ENCODE measurements around the gene NTM. TPM values are rescaled to one million over a fixed set of nuclear protein-coding genes. Genes with fewer than 3 reads are reported as not detected.

Gene NTM
- total RNA-seq, 1 experiment from 2014 or later = 16.4 TPM

DNA sequence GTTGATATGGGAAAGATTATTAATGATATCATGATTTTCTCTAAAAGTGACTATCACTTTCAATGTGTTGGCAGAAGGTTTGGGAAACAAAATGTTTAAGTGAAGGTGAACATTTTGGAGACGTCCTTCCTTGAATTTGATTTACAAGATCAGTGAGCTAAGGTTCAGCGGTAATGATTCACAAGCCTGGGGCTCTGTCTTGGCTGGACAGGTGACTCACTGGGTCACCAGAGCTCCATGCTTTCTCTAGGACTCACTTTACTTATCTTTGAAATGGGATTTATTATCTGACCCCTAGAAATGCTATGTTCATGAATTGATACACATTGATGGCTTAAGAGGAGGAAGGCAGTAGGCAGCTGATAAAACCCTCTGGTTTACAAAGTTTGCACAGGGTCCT is 437.5 kb downstream of the NTM start:
- Mint-ChIP-seq H3K36me3 (no peaks in the 10 kb centered on the region), H3K27me3 (ENCODE audit: low read depth) (peaks cover 6% of the 10 kb centered on the region; the same call in 1 of the 2 replicates), H3K9me3 (no peaks in the 10 kb centered on the region), H3K27ac (no peak overlapping the region), H3K4me1 (peaks cover 13% of the 10 kb centered on the region), H3K4me3 (no peak overlapping the region)
- ATAC-seq = no peak
- ChIA-PET POLR2A (no interaction called here), CTCF (interaction anchor here (0.9 to 2.5 kb wide), 3 partner anchors 37 to 113 kb away, joined by 3 to 7 read pairs (median 3); no protein-coding TSS in a partner anchor)
- no peak for DNase-seq (ENCODE audit: low spot score)
- TF ChIP-seq, protein P1, sequence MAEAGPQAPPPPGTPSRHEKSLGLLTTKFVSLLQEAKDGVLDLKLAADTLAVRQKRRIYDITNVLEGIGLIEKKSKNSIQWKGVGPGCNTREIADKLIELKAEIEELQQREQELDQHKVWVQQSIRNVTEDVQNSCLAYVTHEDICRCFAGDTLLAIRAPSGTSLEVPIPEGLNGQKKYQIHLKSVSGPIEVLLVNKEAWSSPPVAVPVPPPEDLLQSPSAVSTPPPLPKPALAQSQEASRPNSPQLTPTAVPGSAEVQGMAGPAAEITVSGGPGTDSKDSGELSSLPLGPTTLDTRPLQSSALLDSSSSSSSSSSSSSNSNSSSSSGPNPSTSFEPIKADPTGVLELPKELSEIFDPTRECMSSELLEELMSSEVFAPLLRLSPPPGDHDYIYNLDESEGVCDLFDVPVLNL (CRISPR knock-in tag; IDR thresholded peaks at IDR 0.05; ENCODE audit: borderline replicate concordance, low read depth) = no peak
- TF ChIP-seq ELF4 (CRISPR knock-in tag; IDR thresholded peaks at IDR 0.05; ENCODE audit: low read depth) = no peak
- TF ChIP-seq, protein P2, sequence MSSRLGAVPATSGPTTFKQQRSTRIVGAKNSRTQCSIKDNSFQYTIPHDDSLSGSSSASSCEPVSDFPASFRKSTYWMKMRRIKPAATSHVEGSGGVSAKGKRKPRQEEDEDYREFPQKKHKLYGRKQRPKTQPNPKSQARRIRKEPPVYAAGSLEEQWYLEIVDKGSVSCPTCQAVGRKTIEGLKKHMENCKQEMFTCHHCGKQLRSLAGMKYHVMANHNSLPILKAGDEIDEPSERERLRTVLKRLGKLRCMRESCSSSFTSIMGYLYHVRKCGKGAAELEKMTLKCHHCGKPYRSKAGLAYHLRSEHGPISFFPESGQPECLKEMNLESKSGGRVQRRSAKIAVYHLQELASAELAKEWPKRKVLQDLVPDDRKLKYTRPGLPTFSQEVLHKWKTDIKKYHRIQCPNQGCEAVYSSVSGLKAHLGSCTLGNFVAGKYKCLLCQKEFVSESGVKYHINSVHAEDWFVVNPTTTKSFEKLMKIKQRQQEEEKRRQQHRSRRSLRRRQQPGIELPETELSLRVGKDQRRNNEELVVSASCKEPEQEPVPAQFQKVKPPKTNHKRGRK (CRISPR knock-in tag; IDR thresholded peaks at IDR 0.05; ENCODE audit: borderline replicate concordance) = no peak
- no peak for TF ChIP-seq ZBTB21 (CRISPR knock-in tag; IDR thresholded peaks at IDR 0.05; ENCODE audit: borderline replicate concordance)
- TF ChIP-seq, protein P3, sequence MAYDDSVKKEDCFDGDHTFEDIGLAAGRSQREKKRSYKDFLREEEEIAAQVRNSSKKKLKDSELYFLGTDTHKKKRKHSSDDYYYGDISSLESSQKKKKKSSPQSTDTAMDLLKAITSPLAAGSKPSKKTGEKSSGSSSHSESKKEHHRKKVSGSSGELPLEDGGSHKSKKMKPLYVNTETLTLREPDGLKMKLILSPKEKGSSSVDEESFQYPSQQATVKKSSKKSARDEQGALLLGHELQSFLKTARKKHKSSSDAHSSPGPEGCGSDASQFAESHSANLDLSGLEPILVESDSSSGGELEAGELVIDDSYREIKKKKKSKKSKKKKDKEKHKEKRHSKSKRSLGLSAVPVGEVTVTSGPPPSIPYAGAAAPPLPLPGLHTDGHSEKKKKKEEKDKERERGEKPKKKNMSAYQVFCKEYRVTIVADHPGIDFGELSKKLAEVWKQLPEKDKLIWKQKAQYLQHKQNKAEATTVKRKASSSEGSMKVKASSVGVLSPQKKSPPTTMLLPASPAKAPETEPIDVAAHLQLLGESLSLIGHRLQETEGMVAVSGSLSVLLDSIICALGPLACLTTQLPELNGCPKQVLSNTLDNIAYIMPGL (CRISPR knock-in tag; IDR thresholded peaks at IDR 0.05) = no peak
- TF ChIP-seq, protein P4, sequence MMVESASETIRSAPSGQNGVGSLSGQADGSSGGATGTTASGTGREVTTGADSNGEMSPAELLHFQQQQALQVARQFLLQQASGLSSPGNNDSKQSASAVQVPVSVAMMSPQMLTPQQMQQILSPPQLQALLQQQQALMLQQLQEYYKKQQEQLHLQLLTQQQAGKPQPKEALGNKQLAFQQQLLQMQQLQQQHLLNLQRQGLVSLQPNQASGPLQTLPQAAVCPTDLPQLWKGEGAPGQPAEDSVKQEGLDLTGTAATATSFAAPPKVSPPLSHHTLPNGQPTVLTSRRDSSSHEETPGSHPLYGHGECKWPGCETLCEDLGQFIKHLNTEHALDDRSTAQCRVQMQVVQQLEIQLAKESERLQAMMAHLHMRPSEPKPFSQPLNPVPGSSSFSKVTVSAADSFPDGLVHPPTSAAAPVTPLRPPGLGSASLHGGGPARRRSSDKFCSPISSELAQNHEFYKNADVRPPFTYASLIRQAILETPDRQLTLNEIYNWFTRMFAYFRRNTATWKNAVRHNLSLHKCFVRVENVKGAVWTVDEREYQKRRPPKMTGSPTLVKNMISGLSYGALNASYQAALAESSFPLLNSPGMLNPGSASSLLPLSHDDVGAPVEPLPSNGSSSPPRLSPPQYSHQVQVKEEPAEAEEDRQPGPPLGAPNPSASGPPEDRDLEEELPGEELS (CRISPR knock-in tag; IDR thresholded peaks at IDR 0.05) = no peak
- no peak for TF ChIP-seq IRF2 (CRISPR knock-in tag; IDR thresholded peaks at IDR 0.05; ENCODE audit: borderline replicate concordance, low read depth)
- no peak for TF ChIP-seq NR3C1 (CRISPR knock-in tag; conservative IDR thresholded peaks at IDR 0.05; ENCODE audit: low read depth)
- TF ChIP-seq, protein P5, sequence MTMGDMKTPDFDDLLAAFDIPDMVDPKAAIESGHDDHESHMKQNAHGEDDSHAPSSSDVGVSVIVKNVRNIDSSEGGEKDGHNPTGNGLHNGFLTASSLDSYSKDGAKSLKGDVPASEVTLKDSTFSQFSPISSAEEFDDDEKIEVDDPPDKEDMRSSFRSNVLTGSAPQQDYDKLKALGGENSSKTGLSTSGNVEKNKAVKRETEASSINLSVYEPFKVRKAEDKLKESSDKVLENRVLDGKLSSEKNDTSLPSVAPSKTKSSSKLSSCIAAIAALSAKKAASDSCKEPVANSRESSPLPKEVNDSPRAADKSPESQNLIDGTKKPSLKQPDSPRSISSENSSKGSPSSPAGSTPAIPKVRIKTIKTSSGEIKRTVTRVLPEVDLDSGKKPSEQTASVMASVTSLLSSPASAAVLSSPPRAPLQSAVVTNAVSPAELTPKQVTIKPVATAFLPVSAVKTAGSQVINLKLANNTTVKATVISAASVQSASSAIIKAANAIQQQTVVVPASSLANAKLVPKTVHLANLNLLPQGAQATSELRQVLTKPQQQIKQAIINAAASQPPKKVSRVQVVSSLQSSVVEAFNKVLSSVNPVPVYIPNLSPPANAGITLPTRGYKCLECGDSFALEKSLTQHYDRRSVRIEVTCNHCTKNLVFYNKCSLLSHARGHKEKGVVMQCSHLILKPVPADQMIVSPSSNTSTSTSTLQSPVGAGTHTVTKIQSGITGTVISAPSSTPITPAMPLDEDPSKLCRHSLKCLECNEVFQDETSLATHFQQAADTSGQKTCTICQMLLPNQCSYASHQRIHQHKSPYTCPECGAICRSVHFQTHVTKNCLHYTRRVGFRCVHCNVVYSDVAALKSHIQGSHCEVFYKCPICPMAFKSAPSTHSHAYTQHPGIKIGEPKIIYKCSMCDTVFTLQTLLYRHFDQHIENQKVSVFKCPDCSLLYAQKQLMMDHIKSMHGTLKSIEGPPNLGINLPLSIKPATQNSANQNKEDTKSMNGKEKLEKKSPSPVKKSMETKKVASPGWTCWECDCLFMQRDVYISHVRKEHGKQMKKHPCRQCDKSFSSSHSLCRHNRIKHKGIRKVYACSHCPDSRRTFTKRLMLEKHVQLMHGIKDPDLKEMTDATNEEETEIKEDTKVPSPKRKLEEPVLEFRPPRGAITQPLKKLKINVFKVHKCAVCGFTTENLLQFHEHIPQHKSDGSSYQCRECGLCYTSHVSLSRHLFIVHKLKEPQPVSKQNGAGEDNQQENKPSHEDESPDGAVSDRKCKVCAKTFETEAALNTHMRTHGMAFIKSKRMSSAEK (CRISPR knock-in tag; IDR thresholded peaks at IDR 0.05; ENCODE audit: borderline replicate concordance) = no peak
- TF ChIP-seq OVOL2 (CRISPR knock-in tag; IDR thresholded peaks at IDR 0.05; ENCODE audit: borderline replicate concordance) = no peak
- TF ChIP-seq, protein P6, sequence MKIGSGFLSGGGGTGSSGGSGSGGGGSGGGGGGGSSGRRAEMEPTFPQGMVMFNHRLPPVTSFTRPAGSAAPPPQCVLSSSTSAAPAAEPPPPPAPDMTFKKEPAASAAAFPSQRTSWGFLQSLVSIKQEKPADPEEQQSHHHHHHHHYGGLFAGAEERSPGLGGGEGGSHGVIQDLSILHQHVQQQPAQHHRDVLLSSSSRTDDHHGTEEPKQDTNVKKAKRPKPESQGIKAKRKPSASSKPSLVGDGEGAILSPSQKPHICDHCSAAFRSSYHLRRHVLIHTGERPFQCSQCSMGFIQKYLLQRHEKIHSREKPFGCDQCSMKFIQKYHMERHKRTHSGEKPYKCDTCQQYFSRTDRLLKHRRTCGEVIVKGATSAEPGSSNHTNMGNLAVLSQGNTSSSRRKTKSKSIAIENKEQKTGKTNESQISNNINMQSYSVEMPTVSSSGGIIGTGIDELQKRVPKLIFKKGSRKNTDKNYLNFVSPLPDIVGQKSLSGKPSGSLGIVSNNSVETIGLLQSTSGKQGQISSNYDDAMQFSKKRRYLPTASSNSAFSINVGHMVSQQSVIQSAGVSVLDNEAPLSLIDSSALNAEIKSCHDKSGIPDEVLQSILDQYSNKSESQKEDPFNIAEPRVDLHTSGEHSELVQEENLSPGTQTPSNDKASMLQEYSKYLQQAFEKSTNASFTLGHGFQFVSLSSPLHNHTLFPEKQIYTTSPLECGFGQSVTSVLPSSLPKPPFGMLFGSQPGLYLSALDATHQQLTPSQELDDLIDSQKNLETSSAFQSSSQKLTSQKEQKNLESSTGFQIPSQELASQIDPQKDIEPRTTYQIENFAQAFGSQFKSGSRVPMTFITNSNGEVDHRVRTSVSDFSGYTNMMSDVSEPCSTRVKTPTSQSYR (CRISPR knock-in tag; IDR thresholded peaks at IDR 0.05) = no peak
- no peak for TF ChIP-seq MYBL2 (CRISPR knock-in tag; IDR thresholded peaks at IDR 0.05)
- TF ChIP-seq, protein P7, sequence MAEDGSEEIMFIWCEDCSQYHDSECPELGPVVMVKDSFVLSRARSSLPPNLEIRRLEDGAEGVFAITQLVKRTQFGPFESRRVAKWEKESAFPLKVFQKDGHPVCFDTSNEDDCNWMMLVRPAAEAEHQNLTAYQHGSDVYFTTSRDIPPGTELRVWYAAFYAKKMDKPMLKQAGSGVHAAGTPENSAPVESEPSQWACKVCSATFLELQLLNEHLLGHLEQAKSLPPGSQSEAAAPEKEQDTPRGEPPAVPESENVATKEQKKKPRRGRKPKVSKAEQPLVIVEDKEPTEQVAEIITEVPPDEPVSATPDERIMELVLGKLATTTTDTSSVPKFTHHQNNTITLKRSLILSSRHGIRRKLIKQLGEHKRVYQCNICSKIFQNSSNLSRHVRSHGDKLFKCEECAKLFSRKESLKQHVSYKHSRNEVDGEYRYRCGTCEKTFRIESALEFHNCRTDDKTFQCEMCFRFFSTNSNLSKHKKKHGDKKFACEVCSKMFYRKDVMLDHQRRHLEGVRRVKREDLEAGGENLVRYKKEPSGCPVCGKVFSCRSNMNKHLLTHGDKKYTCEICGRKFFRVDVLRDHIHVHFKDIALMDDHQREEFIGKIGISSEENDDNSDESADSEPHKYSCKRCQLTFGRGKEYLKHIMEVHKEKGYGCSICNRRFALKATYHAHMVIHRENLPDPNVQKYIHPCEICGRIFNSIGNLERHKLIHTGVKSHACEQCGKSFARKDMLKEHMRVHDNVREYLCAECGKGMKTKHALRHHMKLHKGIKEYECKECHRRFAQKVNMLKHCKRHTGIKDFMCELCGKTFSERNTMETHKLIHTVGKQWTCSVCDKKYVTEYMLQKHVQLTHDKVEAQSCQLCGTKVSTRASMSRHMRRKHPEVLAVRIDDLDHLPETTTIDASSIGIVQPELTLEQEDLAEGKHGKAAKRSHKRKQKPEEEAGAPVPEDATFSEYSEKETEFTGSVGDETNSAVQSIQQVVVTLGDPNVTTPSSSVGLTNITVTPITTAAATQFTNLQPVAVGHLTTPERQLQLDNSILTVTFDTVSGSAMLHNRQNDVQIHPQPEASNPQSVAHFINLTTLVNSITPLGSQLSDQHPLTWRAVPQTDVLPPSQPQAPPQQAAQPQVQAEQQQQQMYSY (CRISPR knock-in tag; IDR thresholded peaks at IDR 0.05) = no peak
- no peak for TF ChIP-seq EMX1 (CRISPR knock-in tag; IDR thresholded peaks at IDR 0.05)
- TF ChIP-seq, protein P8, sequence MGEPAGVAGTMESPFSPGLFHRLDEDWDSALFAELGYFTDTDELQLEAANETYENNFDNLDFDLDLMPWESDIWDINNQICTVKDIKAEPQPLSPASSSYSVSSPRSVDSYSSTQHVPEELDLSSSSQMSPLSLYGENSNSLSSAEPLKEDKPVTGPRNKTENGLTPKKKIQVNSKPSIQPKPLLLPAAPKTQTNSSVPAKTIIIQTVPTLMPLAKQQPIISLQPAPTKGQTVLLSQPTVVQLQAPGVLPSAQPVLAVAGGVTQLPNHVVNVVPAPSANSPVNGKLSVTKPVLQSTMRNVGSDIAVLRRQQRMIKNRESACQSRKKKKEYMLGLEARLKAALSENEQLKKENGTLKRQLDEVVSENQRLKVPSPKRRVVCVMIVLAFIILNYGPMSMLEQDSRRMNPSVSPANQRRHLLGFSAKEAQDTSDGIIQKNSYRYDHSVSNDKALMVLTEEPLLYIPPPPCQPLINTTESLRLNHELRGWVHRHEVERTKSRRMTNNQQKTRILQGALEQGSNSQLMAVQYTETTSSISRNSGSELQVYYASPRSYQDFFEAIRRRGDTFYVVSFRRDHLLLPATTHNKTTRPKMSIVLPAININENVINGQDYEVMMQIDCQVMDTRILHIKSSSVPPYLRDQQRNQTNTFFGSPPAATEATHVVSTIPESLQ (CRISPR knock-in tag; IDR thresholded peaks at IDR 0.05) = no peak
- TF ChIP-seq JUN (CRISPR knock-in tag; IDR thresholded peaks at IDR 0.05) = no peak
- TF ChIP-seq TCF7 (CRISPR knock-in tag; IDR thresholded peaks at IDR 0.05; ENCODE audit: low read depth) = no peak
